ENCODE measurements around the gene KPNA1.

The KPNA1 gene

DNA sequence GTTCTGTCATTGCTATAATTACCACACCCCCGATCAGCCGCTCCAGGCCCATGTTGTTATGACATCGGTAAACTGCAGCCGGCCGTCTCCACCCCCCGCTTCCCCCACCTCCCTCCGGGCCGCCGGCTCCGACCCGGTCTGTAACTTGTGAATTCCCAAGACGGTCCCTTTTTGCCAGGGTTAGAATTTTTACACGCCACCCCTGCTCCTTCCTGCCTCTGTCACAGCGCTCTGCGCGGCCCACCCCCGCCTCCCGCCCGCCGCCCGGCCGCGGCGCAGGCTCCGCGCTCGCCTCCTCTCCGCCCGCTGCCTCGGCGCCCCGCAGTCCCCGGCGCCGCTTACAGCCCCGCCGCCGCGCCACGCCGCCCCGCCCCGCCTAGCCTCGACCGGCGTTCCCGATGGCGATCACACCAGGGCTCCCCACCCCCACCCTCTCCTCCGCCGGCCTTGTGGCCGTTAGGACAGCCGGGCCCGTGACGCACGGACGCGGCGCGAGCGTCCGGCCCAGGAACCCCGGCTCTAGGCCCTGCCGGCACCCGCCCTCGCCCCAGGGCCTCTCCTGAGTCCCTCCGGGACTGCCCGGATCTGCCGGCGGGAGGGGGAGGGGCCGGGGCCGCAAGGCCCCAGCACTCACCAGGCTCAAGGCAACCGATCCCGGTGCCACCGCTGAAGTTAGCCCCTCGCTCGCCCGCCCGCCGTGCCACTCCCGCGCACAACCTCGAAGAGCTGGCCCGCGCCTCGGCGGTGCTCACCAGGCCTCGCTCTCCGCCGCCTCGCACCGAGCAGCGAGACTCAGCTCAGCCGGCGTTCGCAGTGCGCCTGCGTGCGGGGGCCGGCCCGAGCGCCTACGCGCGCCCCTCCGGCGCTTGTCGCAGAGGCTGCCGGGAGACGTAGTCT is at the start of gene KPNA1:
KPNA1 (minus strand) TSS at position 817 of the 897 bp plus-strand sequence. CDS start 18,374 bp downstream, outside the sequence.
- peak; percentile 54 to 76 for DNase-seq (ENCODE audit: extremely low read depth in 1 of 2, low read depth in 1 of 2)

DNA sequence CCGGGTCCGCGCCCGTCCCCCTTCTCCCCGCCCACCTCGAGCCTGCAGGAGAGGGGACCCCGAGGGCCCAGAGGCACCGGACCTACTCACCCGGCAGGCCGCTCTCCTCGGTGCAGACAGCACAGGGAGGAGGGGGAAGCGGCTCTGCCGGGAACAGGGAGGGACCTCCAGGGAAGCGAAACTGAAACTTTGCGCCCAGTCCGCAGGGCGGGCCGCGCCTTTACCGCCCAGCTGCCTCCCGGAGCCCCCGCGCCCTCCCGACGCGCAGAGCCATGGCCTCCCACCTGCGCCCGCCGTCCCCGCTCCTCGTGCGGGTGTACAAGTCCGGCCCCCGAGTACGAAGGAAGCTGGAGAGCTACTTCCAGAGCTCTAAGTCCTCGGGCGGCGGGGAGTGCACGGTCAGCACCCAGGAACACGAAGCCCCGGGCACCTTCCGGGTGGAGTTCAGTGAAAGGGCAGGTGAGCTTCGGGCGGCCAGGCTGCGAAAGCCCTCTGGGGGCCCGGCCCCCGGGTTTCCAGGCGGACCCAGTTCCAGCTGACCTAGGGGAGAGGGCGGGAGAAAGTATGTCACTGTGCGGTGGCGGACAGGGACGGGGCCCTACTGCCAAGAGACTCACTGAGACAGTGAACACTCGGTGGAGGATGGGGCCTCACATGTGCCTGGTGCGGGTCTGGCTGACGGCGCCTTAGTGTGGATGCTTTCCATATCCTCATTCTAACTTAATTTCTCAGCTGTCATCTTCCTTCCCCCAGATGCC is 49.6 kb upstream of the KPNA1 start, which contains the start of the genes DTX3L and PARP9:
DTX3L (plus strand) TSS at position 184 of the 758 bp plus-strand sequence; CDS start at position 273, 89 bp downstream.
PARP9 (minus strand) TSS at position 146 of the 758 bp plus-strand sequence. CDS start 4,680 bp downstream, outside the sequence.
- peak in 1 of 2 donors; percentile 77 for DNase-seq (ENCODE audit: extremely low read depth in 1 of 2, low read depth in 1 of 2)

DNA sequence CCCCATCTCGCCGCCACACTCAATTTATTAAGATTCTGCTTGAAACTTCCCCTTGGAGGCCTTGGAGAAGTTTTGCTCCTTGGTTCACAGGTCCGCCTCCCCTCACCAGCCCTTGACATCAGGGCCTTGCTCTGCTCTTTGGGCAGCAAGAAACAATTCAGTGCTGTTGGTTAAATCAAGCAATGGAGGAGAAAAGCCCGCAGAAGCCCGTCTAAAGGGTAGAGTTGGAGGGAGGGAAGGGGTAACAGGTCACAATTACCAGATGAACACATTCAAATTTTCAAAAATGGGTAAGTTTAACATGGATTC is 48.9 kb upstream of the KPNA1 start:
- no peak for DNase-seq (ENCODE audit: extremely low read depth in 1 of 2, low read depth in 1 of 2)

DNA sequence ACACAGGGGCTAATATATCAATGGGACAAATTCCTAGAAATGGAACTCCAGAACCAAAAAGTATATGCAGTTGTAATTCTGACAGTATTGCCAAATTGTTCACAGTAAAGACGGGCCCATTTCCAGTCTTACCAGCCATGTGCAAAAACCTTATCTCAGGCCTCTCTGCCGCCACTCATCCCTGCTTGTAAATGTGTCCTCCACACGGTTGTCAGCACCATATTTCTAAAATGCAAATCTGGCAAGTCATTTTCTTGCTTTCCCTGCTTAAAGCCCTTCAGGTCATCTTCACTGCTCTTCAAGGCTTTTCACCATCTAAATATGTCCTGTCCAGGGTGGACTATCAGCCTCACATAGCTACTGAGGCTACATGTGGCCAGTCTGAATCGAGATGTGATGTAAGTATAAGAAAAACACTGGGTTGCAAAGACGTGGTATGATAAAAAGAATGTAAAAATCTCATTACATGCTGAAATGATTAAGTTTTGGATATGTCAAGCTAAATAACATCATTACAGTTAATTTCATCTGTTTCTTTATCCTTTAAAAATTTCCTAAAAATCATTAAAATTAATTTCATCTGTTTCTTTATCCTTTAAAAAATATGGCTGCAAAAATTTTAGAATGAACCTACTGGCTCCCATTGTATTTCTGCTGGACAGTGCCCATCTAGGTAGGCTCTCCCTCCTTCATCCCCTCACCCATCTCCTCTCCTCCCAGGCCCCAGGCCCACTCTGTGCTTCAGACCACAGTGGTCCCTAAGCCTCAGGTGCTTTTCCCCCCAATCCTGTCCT is 48.4 kb upstream of the KPNA1 start:
- DNase-seq (ENCODE audit: extremely low read depth in 1 of 2, low read depth in 1 of 2) = no peak

DNA sequence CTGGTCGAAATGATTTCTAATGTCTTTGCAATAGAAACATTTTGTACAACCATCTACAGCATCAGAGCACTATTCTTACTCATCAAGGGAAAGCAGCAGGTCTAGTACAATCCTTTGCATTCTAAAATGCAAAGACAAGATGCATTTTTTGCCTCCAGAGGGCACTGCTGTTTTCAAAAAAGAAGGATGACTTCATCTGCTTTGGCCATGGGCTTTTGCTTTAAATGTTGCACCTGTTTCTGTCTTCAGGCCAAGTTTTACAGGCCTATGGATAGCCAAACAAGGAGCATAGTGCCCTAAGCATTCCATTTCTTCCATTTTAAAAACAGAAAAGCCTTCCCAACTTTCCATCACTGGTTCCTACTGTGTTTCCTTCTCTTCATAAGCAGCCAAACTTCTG is 45.9 kb upstream of the KPNA1 start:
- peak in 1 of 2 donors; percentile 14 for DNase-seq (ENCODE audit: extremely low read depth in 1 of 2, low read depth in 1 of 2)

DNA sequence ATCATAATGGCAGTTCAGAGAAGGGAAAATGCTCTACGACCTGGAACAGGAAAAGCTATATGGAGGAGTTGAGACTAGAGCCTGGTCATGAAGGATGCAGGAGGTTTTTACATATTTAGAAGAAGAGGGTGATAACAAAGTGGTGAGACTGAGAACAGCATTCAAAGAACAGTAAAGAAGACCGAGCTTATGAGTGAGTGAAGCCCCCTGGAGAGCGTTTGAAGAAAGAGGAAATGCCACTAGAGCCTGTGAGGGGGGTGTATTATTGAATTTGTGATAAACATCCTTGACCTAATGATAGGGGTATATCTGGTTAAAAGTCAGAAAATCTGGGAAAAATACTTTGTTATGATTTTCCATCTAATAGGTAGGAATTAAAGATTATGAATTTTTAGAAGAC is 45.2 kb upstream of the KPNA1 start:
- no peak for DNase-seq (ENCODE audit: extremely low read depth in 1 of 2, low read depth in 1 of 2)

DNA sequence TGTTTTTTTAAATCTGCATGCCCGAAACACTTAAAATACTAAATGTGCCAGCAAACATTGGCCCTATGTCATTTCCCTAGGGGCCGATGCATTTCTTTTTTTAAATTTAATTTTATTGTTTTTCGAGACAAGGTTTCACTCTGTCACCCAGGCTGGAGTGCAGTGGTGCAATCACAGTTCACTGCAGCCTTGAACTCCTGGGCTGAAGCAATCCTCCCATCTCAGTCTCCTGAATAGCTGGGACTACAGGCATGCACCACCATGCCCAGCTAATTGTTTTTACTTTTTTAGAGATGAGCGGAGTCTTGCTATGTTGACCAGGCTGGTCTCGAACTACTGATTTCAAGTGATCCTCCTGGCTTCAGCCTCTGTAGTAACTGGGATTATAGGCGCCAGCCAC is 43.9 kb upstream of the KPNA1 start:
- no peak for DNase-seq (ENCODE audit: extremely low read depth in 1 of 2, low read depth in 1 of 2)

DNA sequence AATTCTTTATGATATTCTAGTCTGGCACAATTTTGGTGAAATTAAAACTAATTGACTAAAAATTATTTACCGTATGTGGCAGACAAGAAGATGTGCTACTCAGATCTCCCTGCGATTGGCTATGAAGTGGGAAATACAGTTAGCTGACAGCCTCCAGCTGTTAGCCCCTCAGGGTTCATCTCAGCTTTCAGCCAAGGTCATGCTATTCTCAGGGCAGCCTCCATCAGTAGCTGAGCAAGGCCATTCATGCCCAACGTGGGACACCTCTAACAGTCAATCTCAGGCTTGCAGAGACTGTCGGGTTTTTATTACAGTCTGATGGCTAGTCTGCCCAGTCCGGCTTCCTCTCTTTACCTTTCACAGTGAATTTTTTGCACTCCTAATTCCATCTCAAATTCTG is 42.6 kb upstream of the KPNA1 start:
- DNase-seq (ENCODE audit: extremely low read depth in 1 of 2, low read depth in 1 of 2) = no peak

DNA sequence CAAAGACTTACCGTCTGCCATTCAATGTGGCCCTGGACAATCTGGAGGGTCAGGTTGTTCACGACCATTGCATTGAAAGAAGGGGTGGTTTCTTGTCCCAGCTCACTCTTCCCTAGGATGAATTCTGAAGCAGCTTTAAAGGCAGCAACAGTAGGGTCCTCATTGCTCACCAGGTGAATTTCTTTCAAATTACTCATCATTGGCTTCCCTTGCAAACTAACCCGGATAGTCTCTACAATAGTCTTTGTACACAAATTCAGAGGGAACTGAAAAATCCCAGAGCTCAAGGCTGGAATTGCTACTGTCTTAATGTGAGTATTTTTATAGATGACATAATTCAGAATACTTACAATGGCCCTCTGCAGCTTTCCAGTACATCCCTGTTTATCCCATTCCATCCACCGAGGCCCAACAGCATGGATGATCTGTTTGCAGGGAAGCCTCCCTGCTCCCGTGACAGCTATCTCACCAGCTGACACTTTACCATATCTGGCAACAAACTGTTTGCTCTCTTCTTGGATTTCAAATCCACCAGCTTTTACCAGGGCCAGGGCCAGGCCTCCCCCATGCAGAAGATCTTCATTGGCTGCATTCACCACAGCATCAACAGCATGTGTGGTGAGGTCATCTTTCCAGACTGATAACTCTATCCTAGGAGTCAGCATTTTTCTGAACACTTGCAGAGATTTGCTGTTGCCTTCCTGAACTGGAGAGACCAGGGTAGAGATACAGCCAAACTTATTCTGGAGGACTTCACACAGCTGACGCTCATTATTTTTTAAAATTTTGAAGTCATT is 40.7 kb upstream of the KPNA1 start:
- no peak for DNase-seq (ENCODE audit: extremely low read depth in 1 of 2, low read depth in 1 of 2)

DNA sequence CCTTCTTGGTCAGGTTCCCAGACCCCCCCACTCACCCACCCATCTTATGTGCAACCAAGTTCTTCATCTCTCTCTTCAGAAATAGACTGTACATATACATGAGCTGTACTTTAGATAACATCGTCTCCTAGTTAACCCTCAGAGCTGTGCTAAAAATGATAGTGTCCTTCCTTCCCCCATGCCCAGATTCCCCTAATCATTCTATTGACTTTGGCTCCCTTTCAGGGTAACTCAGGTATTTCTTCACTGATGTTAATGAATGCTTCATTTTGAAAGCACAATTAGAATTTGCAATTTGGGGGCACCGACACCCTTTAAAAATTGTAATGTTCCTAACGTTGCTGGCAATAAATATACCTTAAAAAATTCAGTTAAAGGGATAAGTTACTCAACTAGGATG is 38.4 kb upstream of the KPNA1 start:
- no peak for DNase-seq (ENCODE audit: extremely low read depth in 1 of 2, low read depth in 1 of 2)

DNA sequence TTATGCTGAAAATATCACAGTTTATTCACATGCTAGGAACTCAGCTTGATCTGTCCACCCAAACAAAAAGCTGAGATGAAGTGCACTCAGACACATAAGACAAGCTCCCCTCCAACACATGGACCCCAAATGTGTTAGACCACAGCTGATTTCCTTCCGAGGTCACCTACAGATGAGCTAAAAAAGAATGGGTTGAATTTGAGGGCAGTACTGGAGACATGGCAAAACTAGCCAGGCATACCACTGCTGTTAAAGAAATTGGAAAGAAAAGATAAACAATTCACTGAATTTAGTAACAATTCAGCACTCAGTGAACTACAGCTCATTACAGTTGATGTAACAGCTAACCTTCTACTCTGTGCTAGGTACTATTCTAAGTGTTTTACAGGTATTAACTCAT is 33.9 kb upstream of the KPNA1 start:
- no peak for DNase-seq (ENCODE audit: extremely low read depth in 1 of 2, low read depth in 1 of 2)

DNA sequence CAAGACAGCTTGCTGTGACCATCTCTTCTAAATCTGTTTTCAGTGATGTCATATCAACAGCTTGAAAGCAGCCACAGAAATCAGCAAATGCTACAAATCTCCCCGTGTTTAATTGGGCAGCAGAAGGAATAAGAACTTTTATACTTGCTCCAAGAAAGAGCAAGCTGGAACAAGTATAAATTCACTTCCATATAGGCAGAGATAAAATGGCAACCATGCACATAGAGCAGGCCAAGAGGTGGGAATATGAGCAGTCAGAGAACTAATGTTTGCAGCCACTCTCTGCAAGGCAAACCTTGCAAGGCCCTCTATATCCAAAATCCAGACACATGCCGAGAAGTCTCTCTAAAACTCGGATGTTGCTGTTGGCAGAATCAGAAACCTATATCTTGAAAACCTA is 33.3 kb upstream of the KPNA1 start:
- DNase-seq (ENCODE audit: extremely low read depth in 1 of 2, low read depth in 1 of 2) = no peak

DNA sequence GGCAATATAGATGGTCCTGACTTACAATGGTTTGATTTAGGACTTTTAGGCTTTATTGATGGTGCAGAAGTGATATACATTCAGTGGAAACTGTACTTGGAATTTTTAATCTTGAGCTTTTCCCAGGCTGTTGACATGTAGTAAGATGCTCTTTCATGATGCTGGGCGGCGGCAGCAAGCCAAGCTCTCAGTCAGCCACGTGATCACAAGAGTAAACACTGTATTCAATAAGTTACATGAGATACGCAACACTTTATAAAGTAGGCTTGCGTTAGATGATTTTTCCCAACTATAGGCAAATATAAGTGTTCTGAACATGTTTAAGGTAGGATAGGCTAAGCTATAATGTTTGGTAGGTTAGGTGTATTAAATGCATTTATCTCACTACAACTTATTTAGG is 31.4 kb upstream of the KPNA1 start:
- no peak for DNase-seq (ENCODE audit: extremely low read depth in 1 of 2, low read depth in 1 of 2)

DNA sequence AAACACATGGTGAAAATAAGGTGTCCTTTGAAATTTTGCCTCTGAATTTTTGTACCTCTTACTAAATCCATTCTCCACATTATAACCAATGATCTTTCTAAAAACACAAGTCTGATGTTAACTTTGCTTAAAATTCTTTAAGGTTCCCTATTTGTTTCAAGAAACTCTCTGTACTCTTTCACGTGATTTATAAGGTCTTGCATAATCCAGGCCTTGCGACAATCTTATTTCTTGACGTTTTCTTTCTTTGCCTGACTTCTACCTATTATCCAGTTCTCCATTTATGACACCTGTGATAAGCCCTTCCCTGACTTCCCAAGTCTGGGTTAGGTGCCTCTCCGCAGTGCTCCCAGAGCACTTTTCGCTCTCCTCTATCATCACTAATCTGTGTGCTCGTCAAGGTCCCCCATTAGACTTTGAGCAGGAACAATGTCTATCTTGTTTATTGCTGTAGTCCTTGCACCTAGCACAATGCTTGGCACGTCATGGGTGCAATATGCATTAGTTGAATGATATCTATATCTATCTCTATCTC is 24.3 kb upstream of the KPNA1 start:
- no peak for DNase-seq (ENCODE audit: extremely low read depth in 1 of 2, low read depth in 1 of 2)

DNA sequence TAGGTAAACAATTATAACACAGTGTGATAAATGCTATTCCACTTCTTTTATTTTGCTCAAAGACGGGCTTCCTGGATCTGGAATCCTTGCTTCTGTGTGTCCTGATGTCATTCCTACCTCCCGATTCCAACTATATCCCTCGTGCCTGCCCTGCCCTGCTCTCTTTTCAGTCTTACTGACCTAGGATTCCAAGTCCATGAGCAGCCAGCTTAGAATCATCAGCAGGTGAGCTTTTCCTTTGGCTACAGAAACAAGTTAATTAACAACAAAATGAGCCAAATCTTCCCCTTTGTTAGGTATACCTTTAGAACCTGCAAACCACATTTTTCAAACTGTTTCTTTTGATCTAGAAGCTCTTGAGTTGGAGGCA is 21.9 kb upstream of the KPNA1 start:
- no peak for DNase-seq (ENCODE audit: extremely low read depth in 1 of 2, low read depth in 1 of 2)

DNA sequence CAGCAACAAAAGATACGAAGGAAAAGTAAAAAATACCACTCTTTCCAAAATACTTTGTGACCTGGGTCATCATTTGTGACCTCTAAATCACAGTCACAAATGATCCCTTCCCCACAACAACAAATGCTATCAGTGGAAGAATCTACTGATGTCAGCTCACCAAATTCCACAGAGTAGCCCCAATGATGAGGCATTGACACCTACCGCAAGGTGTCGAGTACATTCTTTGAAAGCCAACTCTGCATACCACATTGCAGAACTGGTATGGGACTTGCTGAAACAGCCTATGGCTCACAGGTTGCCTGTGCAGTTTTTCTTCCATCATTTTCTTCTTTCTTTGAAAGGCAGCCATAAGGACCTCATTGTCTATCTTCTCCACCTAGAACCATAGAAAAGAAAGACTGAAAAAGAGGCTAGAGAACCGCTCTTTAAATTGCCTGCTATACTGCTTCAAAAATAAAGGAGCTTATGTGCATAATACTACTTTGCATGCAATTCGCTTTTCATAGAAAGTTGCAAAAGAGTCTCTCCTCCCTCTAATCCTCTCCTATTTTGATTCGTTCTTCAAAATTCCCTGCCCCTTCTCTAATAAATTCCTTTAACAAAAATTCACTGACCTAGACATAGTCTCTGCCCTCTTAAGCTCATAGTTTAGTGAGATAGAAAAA is 21.4 kb upstream of the KPNA1 start:
- no peak for DNase-seq (ENCODE audit: extremely low read depth in 1 of 2, low read depth in 1 of 2)

DNA sequence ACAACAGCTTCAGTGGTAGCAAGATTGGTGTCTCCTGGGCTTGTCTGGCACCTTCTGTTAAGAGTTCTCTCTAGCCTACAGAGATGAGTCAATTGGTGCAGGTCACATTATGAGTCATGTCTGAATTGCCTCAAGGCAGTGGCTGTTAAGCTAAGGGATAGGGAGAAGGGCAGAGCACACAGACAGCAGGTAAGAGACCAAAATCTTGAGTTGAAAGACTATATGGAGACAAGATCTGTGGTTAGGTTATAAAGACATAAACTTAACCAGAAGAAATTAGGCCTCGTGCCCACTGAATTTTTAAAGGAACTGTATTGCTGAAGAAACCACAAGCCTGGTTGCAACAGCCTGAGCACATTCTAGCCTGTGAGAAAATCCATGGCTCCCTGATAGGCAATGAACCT is 19.2 kb upstream of the KPNA1 start:
- no peak for DNase-seq (ENCODE audit: extremely low read depth in 1 of 2, low read depth in 1 of 2)

DNA sequence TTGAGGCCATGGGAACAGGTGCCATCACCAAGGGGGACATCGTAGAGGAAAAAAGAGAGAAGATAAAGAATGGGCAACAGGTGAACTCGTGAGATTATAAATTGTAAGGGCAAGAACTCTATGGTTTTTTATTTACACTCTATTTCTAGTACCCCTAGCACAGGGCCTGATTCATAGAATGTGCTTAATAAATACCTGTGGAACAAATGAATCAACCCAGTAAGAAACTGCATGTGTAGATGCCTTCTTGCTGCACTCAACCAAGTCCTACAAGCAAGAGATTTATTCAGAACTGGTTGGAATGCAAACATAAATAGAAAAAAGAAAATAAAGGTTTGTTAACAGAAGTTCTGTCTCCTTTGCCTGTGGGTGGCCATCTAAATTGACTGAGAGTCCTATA is 18.7 kb upstream of the KPNA1 start:
- DNase-seq (ENCODE audit: extremely low read depth in 1 of 2, low read depth in 1 of 2) = no peak

DNA sequence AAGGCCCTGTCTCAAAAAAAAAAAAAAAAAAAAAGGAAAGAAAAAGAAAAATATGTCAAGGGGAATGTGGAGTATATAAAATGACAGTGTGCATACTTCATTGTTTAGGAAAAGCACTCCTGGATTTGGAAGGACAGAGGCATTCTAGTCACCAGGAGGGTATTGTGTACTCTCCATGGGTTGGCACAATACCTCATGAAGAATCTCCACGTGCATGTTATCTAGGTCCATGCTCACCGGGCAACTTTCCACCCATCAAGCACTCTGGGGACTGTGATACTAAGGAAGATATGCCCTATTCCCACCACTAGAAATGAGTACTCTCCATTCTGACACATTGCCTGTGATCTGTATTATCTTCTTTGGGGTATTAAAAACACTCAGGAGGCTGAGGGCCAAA is 15.4 kb upstream of the KPNA1 start:
- DNase-seq (ENCODE audit: extremely low read depth in 1 of 2, low read depth in 1 of 2) = no peak

DNA sequence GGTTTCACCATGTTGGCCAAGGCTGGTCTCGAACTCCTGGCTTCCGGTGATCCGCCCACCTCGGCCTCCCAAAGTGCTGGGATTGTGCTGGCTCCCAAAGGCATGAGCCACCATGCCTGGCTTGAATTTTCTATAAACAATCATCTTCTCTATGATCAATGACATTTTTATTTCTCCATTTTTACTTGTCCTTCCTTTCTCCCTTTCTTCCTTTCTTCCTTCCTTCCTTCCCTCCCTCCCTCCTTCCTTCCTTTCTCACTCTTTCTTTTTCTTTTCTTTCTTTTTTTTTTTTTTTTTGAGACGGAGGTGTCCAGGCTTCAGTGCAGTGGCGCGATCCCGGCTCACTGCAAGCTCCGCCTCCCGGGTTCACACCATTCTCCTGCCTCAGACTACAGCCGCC is 8.6 kb upstream of the KPNA1 start:
- no peak for DNase-seq (ENCODE audit: extremely low read depth in 1 of 2, low read depth in 1 of 2)

Measured in activated CD8-positive, alpha-beta memory T cell treated with anti-CD3 and anti-CD28 coated beads for 1 hour (primary cell).